ENCODE results near the gene GIPC1. TPM values are rescaled to one million over a fixed set of nuclear protein-coding genes. Genes with fewer than 3 reads are reported as not detected.

GIPC1 gene
- total RNA-seq, 1 donor from 2014 or later, result 50.0 TPM

DNA sequence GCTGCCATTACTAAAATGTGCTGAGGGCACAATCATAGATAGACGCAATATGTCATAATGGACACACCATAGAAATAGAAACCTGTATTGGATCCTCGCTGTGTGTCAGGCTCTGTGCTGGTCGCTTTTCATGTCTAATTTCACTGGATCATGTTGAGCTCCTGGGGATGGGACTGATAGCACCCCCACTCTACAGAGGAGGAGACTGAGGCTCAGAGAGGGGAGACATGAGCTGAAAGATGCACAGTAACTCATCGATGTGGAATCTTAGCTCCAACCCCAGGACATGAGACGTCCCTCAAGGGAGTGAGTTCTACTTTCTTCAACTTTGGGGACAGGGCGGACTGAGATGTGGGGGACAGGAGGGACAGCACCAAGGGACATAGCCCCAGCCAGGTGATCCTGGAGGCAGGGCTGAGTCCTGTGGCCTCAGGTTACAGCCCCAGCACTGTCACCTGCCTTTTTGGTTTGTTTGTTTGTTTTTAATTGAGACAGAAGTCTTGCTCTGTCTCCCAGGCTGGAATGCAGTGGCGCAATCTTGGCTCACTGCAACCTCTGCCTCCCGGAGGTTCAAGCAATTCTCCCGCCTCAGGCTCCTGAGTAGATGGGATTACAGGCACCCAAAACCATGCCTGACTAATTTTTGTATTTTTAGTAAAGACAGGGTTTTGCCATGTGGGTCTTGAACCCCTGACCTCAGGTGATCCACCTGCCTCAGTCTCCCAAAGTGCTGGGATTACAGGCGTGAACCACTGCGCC is 6.6 kb upstream of the GIPC1 start:
- intact Hi-C loops (cut with DNase I), result no loop called here
- DNase-seq (ENCODE audit: missing footprints), result no peak
- ATAC-seq, result no peak

DNA sequence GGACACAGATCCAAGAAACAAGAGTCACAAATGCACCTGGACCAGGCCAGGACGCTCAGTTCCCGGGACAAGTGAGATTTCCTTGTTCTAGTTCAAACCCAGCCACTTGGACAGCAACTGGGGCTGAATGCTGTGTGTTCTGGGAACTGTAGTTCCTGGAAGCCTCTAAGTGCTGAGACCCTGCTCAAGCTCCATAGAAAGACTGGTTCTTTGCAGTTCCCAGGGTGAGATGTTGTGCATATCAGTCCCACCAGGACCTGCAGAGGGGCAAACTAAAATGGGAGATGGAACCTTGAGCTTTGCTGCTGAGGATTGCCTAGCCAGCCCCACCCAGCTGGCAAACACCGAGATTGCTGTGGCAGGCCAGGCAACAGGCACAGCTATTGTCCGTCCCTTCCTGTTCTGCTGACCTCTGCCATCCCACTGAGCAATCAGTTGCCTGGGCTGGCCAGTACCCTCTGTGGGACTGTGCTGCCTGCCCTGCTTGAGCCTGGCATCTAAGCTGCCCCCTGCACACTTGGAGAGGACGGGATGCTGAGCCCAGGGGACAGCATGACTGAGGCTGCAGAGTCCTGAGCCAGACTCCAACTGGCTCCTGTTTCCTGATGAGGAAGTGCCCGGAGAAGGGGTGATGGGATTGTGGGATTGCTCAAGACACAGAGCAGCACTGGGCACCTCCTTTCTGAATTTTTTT is 1.4 kb upstream of the GIPC1 start:
- DNase-seq (ENCODE audit: missing footprints) (no peak), ATAC-seq (no peak)
- intact Hi-C loops (cut with DNase I), result no loop called here

DNA sequence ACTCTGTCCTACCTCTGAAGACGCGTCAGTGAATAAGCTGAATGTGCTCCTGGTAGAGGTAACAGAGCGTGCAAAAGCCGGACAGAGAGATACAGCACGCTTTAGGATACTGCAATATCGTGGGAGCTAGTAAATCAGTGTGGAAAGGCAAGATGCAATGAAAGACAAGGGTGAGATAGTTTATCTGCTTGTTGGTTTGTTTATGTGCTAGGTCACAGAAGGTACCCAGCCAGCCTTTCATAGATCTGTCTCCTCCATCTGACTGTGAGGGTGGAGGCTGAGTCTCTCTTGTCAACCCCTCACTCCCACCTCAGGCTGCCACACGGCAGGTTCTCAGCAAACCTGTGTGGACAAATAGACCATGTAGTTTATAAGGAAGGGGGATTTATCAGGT is 904 bp upstream of the GIPC1 start:
- intact Hi-C loops (cut with DNase I), result no loop called here
- ATAC-seq, result no peak

DNA sequence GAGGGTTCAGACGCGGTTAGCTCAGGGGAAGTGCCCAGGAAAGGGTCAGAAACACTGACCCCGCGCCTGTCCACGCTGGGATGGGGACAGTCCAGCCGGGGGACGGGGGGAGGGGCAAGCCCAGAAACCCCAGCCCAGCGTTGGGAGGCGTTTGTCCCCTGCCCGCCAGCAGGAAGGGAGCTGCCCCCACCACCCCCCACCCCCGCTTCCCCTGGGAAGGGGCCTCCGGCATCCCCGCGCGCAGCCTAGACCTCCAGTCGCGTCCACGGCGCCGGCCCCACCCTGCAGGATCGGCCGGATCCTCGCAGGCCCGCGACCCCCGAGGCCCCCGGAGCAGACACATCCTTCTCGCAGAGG is 277 bp downstream of the GIPC1 start:
- peak; percentile 1 for ATAC-seq
- intact Hi-C loops (cut with DNase I), result no loop called here
- no peak for DNase-seq (ENCODE audit: missing footprints)

More for the DNA sequence above, 904 bp upstream of the GIPC1 start:
- DNase-seq (ENCODE audit: missing footprints), result no peak

DNA sequence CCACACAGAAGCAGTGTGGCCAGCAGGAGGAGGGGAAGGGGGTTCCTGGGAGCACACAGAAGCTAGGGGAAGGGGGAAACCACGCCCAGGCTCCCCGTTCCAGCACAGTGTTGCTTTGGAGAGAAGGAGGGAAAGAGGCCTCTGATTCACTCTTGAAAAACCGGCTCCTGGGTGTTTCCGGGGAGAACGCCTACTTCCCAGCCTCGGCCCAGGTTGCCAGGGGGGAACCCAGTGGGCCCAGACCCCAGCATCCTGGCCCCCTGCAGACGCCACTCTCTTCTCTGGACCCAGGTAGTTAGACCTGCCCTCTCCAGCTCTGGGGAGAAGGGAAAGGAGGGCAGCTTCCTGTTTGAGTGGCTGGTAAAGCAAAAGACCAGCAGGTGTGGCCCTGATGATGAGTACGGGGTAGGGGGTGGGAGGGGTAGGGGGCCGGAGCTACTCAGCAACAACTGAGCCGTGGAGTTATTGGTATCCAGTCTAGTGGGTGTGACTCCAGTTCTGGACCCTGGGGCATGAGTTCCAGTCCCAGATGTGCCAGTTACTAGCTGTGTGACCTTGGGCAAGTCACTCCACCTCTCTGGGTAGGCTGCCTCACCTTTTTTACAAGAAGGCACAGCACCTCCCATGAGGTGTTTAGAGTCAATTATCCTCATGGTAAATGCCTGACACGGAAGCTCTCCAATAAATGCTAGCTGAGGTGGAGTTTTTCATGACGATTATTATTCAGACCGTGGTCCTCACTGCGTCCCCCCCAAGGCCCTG is 836 bp downstream of the GIPC1 start:
- DNase-seq (ENCODE audit: missing footprints), result peak; percentile 41

DNA sequence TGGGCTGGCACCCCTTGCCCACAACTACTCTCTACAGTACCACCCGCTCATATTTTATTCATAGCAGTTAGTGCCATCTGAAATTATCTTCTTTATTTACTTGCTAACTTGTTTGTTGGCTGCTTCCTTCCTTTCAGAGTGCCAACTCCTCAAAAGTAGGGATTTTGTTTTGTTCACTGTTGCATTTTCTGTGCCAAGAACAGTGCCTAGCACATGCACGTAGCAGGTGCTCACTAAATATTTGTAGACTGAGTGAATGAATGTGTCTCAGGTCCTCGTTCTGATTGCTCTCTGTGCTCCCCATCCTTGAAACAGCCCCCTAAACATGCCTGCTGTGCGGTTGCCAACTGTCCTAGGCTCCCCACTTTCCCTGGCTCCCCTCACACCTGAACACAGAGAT is 1.5 kb downstream of the GIPC1 start:
- DNase-seq (ENCODE audit: missing footprints), result no peak
- ATAC-seq, result no peak
- intact Hi-C loops (cut with DNase I), result no loop called here

More for the DNA sequence above, 836 bp downstream of the GIPC1 start:
- intact Hi-C loops (cut with DNase I), result no loop called here
- no peak for ATAC-seq

DNA sequence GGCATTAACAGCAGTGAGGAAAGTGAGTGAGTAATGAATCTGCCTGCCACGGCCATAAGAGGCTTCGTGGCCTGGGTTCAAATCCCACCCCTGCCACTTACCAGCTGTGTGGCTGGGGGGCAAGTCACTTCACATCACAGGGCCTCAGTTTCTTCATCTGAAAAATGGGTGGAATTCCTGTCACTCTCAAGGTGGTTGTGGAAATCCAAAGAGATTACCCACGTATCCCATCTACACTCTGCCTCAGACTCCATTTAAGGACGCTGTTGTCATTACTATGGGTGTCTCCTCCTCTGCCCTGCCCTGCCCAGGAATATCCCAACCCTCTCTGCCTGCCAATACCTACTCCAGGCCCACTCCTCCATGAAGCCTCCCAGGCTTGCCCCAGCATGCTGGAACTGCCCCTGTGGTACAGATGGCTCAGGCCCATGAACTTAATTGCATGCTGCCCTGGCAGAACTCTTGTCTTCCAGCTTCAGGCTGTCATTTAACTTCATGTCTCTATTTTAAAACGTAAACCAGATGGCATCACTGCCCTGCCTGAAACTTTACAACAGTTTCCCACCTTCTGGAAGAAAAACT is 3.1 kb downstream of the GIPC1 start:
- DNase-seq (ENCODE audit: missing footprints) (no peak), ATAC-seq (no peak)
- intact Hi-C loops (cut with DNase I), result no loop called here

DNA sequence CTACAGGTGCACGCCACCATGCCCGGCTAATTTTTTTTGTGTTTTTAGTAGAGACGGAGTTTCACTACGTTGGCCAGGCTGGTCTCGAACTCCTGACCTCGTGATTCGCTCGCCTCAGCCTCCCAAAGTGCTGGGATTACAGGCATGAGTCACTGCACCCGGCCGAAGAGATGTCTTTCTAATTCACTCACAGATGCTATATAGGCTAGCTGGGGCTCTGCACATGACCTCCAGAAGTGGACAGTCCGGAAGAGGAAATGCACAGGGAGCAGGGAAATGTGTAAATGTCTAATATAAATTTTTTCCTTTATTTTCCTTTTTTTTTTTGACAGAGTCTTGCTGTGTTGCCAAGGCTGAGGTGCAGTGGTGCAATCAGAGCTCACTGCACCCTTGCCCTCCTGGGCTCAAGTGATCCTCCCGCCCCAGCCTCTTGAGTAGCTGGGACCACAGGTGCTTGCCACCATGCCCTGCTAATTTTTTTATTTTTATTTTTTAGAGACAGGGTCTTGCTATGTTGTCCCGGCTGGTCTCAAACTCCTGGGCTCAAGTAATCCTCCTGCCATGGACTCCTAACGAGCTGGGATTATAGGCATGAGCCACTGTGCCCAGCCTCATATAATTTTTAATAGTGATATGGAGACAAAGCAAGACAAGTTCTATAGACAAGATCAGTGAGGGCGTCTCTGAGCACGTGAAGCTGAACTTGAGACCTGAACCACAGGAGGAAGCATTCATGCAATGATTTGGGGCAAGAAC is 8.4 kb downstream of the GIPC1 start:
- DNase-seq (ENCODE audit: missing footprints), result peak; percentile 25
- intact Hi-C loops (cut with DNase I), result no loop called here
- ATAC-seq, result no peak

DNA sequence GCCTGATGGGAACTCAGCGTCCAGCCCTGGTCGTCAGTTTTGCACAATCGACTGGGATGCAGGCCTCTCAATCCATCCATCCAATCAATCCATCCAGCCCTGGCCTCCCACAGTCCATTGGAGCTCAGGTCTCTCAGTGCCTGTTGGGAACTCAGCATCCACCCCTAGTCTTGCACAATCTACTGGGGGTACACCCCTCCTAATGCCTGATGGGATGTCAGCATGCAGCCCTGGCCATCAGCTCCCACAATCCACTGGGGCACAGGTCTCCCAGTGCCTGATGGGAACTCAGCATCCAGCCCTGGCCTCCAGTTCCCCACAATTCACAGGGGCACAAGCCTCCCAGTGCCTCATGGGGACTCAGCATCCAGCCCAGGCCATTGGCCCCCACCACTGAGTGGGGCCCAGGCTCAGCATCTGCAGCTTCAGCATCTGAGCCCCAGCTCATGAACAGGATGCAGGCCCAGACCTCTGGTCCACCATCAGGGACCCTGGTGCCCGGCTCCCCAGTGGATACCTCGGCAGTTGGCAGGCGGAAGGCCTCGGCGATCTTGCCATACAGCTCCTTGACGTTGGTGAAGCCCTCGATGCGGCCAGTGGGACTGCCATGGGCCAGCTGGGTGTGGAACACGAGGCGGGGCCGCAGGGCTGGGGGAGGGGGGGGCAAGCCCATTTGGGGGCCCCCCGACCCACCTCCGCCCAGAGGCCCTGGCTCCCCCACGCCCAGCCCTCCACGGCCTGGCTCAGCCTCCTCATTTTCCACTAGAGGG is 13.6 kb downstream of the GIPC1 start:
- peak; percentile 11 for DNase-seq (ENCODE audit: missing footprints)
- no peak for ATAC-seq
- intact Hi-C loops (cut with DNase I), result no loop called here

DNA sequence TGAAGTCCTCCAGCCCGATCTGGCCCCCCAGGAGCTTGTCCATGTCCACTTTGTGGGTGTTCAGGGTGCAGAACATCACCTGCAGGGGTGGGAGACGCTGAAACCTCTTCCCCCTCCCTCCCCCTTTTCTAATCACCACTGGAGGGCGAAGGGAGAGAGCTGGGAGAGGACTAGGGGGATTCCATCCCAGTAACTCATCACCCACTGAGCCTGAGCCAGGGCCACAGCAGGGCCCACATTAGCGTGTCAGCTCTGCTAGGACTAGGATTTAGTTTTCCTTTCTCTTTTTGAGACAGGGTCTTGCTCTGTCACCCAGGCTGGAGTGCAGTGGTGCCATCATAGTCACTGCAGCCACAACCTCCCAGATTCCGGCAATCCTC is 15.2 kb downstream of the GIPC1 start:
- no peak for ATAC-seq
- intact Hi-C loops (cut with DNase I), result no loop called here

DNA sequence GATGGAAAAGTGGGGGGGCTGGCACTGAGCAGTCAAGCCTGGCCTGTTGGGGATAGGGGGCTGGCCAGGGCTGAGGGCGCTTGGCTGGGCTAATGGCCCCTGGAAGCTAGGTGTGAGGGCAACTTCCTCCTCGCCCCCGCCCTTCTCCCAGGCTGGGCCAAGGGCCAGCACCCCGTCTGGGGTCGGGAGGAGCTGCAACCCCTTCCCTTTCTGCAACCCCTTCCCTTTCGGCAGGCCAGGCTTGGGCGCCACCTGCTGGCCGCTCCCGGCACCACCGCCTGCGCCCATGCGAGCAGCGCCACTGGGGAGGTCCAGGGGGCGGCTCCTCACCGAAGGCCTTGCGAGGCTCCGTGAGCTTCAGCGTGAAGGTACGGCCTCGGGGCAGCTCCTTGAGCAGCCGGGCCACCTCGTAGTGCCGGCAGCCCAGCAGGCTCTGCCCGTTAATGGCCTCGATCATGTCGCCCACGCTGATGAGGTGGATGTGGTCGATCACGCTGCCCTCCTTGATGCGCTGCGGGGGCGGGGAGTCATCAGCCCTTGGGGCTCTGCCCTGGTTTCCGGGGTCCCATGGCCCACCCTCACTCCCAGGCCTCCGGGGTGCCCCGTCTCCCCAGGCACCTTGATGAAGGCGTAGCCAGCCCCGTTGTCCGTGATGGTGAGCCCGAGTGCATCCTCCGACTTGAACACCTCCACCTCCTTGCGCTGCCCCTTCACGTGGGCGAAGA is 15.8 kb downstream of the GIPC1 start:
- no peak for ATAC-seq
- intact Hi-C loops (cut with DNase I), result loop anchor here (10.0 kb wide), 1 partner anchor 335 kb away; no protein-coding TSS in a partner anchor
- DNase-seq (ENCODE audit: missing footprints), result peak; percentile 76

More for the DNA sequence above, 15.2 kb downstream of the GIPC1 start:
- no peak for DNase-seq (ENCODE audit: missing footprints)

DNA sequence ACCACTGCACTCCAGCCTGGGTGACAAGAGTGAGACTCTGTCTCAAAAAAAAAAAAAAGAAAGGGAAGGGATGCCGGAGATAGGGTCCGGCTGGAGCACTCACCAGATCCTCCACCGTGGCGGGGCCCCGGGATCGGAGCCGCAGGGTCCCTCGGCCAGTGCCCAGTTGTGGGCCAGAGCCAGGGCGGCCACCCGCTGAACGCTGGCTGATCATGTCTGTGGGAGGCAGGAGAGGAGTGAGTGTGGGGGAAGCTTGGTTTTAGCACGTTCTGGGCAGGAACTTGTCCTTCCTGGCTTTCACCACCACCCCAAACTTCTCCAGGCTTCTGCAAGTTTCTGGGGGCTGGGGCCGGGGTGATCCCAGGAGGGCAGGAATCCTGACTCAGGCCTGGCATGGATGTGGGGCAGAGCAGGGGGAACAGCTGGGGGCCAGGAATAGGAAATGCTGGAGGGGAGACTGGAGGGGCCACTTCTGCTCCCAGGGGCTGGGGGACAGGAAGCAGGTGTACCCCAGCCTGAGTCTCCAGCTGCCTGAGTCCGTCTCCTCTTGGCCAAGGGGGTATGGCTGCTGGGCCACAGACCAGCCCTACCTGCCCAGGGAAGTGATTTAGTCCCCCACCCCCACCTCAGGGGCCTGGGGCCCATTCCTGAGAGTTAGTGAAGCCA is 16.5 kb downstream of the GIPC1 start:
- no peak for ATAC-seq
- peak; percentile 72 for DNase-seq (ENCODE audit: missing footprints)
- intact Hi-C loops (cut with DNase I), result loop anchor here (10.0 kb wide), 1 partner anchor 335 kb away; no protein-coding TSS in a partner anchor

DNA sequence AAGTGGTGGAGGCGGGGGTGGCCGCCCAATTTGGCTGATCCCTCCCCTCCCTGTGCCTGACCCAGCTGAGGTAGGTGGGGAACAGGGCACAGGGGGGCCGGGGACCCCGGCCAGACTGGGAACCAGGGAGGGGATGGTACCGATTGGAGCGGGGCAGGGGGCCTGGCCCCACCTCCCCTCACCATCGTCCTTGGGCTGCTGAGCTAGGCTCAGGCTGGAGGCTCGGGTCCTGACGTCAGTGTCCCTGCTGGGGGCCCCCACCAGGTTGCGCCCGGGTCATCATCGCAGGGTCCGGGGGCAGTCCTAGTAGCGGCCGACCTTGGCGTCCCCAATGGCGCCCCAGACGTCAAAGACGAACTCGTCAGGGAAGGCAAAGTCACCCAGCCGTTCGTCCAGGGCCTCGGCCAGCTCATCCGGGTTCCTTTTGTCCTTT is 17.8 kb downstream of the GIPC1 start:
- DNase-seq (ENCODE audit: missing footprints), result no peak
- ATAC-seq, result no peak
- intact Hi-C loops (cut with DNase I), result loop anchor here (10.0 kb wide), 1 partner anchor 333 kb away; no protein-coding TSS in a partner anchor

DNA sequence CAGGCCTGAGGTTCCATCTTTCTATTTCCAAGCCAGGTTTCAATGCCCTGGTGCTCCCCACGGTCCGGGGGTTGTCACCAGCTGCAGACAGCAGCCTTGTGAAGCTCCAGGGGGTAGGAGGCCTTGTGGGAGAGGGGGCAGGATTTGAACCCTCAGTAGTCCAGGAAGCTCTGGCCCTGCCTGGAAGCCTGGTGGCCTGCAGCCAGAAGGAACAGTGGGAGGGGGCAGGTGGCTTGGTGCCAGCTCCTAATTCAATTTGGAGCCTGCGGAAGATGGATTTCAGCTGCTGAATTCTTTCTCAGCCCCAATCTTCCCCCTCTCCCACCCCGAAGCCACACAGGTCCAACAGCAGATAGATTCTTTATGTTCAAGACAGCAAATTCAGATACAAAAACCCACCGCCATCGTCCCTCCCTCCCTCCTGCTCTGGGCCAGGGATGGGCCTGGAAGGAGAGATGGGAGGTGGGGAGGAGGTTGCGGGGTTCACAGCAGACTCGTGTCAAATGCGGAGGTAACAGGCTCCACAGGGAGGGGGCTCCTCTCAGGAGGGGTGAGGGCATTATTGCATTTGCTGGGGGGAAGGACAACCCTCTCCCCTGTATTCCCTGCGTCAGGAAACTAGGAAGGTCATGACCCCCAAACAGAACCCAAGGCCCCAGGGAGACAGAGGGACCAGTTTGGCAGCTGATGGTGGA is 18.4 kb downstream of the GIPC1 start:
- intact Hi-C loops (cut with DNase I), result loop anchor here (10.0 kb wide), 1 partner anchor 333 kb away; no protein-coding TSS in a partner anchor
- DNase-seq (ENCODE audit: missing footprints) (no peak), ATAC-seq (no peak)

DNA sequence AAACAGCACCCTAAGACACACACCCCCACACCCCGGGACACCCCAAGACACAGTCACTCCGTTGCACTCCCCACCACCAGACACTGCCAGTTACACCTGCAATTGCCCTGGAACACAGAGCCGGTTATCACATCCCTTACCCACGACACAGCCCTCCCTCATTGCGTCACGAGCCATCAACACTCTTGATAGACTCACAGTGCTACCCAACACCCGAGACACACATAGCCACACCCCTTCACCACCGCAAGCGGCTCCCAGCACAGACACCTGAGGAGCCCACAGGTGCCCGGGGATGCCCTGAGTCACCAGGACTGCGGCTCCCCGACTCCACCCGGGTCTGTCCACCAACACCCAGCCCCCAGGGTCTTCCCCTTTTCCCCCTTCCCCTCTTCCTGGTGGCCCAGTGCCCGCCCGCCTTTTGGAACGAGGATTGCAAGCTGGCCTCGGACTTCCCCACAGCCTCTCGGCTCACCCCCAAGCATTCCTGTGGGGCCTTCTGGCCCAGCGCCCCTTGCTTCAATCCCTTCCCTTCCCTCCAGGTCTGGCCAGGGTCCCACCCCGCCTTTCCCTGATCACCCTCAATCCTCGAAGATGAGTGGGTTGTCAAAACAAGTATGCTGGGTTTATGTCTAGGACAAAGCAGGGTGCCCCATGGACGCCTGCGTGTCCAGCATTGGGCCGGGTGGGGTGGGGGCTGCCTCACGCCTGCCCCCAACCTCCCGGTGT is 19.1 kb downstream of the GIPC1 start:
- DNase-seq (ENCODE audit: missing footprints), result peak; percentile 78
- intact Hi-C loops (cut with DNase I), result loop anchor here (10.0 kb wide), 1 partner anchor 332 kb away; no protein-coding TSS in a partner anchor
- peak; percentile 29 for ATAC-seq
